NCI-H82 (cell line): Measurements from ENCODE around the gene PKDCC.

Source experiments
- DNase-seq: peaks from one replicate; lab custom pipeline; 2025; lab: John Stamatoyannopoulos, UW

The PKDCC gene

DNA sequence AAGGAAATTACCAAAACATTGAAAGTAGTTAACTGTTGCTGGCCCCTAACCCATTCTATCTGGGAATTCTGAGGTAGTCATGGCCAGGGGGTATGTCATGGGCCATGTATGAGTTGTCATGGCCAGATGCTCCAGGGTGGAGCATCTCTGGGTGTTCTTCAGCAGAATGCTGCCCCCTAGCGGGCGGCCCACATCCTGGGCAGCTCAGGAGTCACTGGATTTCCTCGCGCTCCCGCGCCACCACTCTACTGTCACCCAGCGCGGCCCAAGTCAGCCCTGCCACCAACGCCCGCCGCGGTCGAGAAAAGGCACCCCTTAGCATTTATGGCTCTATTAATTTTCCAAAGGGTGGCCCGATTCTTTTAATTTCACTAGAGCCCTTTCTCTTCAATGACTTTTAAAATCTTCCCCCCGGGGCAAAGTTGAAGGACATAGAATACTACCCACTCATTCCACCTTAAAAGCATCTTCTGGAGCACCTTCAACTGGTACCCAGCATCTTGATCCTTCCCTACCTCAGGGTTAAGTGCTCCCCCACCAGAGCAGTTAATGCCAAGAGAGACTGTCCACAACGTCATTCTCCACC, 41.6 kb downstream of the PKDCC start:
- DNase-seq = peak; percentile 81

GRCh38 chr2:42090216-42090615, 42.4 kb downstream of the PKDCC start:
- peak; percentile 22 for DNase-seq

DNA sequence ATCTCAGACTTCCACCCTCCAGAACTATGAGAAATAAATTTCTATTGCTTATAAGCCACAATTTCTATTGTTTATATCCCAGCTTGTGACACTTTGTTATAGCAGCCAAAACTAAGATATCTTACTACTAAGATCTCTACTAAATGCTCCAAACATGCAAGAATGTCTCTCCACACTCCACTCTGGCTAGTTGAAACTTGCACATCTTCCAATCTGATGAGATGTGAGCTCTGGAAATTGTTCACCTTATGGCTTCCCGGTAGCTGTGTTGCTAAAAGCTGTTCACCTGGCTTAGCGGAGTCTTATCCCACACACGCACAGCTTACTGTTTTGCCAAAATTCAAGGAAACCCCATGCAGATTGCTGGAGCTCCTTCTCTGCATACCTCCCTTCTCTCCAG, 43.9 kb downstream of the PKDCC start:
- DNase-seq = no peak

DNA sequence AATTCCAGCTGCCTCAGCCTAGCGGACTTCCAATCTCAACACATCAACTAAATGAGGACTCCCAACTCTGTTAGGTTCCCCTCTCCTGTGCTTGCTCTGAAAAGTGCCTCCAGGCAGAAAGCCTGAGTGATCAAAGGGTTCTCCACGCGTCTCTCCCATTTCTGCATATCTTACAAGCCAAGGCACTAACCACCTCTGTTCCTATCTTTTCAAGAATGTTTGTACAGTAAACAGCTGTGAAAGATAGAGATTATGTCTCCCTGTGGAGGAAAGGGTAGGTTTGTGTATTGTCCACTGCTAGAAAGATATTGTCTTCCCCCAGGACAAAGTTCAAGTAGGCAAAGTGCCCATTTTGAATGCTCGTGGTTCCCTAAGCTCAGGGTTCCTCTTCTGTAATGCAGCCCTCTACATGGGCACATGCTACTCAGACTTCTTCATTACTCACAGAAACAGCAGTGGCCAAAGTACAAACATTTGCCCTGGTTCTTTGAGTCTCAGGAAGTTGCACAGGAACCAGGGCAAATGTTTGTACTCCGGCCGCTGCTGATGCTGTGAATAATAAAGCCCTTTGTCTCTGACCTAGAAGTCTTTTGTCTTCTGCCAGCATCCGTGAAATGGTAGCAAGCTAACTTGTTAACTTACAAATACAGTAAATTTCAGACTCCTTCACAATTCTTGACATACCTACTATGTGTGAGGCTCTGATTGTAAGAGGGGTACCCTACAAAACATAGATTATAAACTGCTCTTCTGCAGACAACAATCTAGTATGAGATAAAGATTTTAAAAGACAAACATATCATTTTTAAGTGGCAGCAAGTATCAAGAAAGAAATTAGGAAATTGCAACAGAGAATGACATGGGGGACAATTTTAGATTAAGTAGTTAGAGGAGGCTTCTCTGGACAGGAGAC, 44.5 kb downstream of the PKDCC start:
- no peak for DNase-seq

DNA sequence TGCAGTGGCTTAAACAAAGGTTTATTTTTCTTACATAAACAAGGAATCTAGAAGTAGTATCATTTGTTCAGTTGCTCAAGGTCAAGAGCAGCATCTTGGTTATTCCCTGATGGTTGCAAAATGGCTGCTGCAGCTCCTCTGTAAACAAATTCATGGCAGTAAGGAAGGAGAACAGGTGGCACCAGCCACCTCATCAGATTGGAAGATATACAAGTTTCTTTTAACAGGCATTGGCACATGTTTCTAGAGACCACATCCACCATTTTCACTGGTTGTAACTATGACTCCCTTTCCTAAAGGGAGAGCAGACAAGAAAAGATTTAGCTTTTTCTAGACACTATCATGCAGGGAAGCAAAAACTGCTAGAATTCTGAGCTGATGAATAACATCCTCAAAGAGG, 46.3 kb downstream of the PKDCC start:
- DNase-seq = no peak

- peak; percentile 89 for DNase-seq
Measured at GRCh38 chr2:42095923-42096408, 48.1 kb downstream of the PKDCC start.

GRCh38 chr2:42096869-42097591, 49.2 kb downstream of the PKDCC start:
- no peak for DNase-seq

- DNase-seq = no peak
Measured at GRCh38 chr2:42098571-42099437, 51.0 kb downstream of the PKDCC start.

- DNase-seq = no peak
Measured at GRCh38 chr2:42099438-42100173, 51.8 kb downstream of the PKDCC start.

GRCh38 chr2:42100683-42101205, 52.9 kb downstream of the PKDCC start:
- DNase-seq = no peak

- DNase-seq = no peak
Measured at GRCh38 chr2:42101206-42102023, 53.6 kb downstream of the PKDCC start.

DNA sequence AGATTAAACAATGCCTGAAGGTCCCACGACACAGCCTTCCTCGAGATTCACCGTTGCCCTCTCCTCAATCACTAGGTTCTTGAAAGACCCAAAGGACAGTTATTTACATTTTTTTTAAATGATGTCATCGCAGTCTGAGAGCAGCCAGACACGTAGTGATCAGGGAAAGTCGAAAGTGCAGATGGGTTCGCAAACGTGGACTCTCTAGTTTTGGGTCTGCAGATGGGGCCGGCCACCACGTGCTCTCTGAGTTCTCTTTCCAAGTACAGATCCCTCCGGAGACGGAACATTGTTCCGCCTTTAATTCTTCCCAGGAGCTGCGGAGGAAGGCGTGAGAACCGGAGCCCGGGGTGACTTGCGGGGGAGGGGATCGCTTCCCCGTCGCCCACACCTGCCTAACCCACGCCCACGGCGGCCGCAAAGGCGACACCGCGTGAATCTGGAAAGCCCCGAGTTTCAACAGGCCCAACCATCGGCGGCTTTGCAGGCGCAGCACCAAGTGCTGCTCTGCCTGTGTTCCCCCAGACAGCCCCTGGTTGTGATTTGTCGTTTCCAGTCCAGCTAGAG, 54.3 kb downstream of the PKDCC start:
- DNase-seq = no peak

GRCh38 chr2:42102591-42103450, 55.0 kb downstream of the PKDCC start:
- DNase-seq = no peak

DNA sequence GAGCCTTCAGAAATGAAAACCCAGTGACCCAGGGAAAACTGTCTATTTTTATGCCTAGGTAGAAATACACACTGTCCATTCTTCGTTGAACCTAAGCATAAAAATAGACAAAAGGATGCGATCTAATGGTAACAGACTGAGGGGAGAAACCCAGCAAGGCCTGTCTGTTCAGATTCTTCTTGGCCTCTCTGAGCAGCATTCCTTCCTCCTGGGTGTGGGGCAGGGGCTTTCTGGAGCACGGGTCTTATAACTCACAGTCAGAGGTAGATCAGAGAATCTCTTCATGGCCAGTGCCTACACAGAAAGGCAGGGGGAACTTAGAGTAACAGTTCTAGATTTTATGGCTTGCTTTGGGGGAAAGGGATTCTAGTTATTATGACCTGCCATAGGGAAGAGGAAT, 56.0 kb downstream of the PKDCC start:
- no peak for DNase-seq

- DNase-seq = no peak
Measured at GRCh38 chr2:42104621-42105020, 56.8 kb downstream of the PKDCC start.

- DNase-seq = no peak
Measured at GRCh38 chr2:42105330-42106256, 57.8 kb downstream of the PKDCC start.

- DNase-seq = no peak
Measured at GRCh38 chr2:42106257-42106816, 58.5 kb downstream of the PKDCC start.
